ENCODE measurements around the gene HOXA10.

- TF ChIP-seq POLR2AphosphoS5 (IDR thresholded peaks at IDR 0.05; ENCODE audit: borderline replicate concordance, low read depth, low read length) (no peak), EZH2 (IDR thresholded peaks at IDR 0.05) (no peak)
Measured at GRCh38 chr7:27176524-27176845, 2.4 kb upstream of the HOXA10 start.

Data from SK-N-MC (cell line).